Upper lobe of left lung (tissue), 6 donors: ENCODE results near the gene HEG1. TPM values are rescaled to one million over a fixed set of nuclear protein-coding genes. Genes with fewer than 3 reads are reported as not detected.

Source experiments
- ATAC-seq, 2 donors: fragments of 200-7000 bp; cut with Tn5 transposase; one replicate each; pipeline ENCODE4 v1.9.1; 2022; ENCODE audit warnings: mild to moderate bottlenecking in 2 of 2, moderate library complexity in 2 of 2; ENCODE audit not compliant: low FRiP score in 2 of 2
- DNase-seq, 2 donors: peaks; one replicate each; pipeline ENCODE4 v3.0.0-alpha.2; 2019 to 2020
- H3K27ac ChIP-seq, 4 donors: fragments of 200-600 bp; sonication (generic); one replicate each; pipeline ENCODE4 v1.5.1; 2016 to 2019
- H3K27me3 ChIP-seq, 4 donors: fragments of 200-600 bp; sonication (generic); one replicate each; pipeline ENCODE4 v1.5.1; 2017 to 2019
- H3K36me3 ChIP-seq, 4 donors: fragments of 200-600 bp; sonication (generic); one replicate each; pipeline ENCODE4 v1.5.1; 2016 to 2019
- H3K4me1 ChIP-seq, 4 donors: fragments of 200-600 bp; sonication (generic); one replicate each; pipeline ENCODE4 v1.5.1; 2018 to 2019
- H3K4me3 ChIP-seq, 4 donors: fragments of 200-600 bp; sonication (generic); one replicate each; pipeline ENCODE4 v1.5.1; 2017 to 2019; ENCODE audit warnings: mild to moderate bottlenecking in 2 of 4, moderate library complexity in 1 of 4
- H3K9me3 ChIP-seq, 4 donors: fragments of 200-600 bp; sonication (generic); one replicate each; pipeline ENCODE4 v1.5.1; 2018 to 2019
- CTCF ChIP-seq, 6 experiments: fragments of 450-650 bp in 4 of 6; fragments of 200-600 bp in 2 of 6; sonication (generic) in 2 of 6; IDR thresholded peaks; one replicate each; pipeline ENCODE4 v1.5.1; 2016 to 2019; ENCODE audit warnings: antibody characterized with exemption in 6 of 6
- EP300 ChIP-seq, 4 donors: sonication (generic); formaldehyde crosslinking; IDR thresholded peaks; one replicate each; pipeline ENCODE4 v1.5.1; 2017; ENCODE audit warnings: antibody characterized with exemption in 4 of 4, control low read depth in 2 of 4
- POLR2A ChIP-seq, 4 donors: fragments of 450-650 bp; IDR thresholded peaks; one replicate each; pipeline ENCODE4 v1.5.1; 2016 to 2017; ENCODE audit warnings: antibody characterized with exemption in 4 of 4, mild to moderate bottlenecking in 2 of 4
- POLR2AphosphoS5 ChIP-seq, 2 donors: sonication (generic); formaldehyde crosslinking; IDR thresholded peaks; one replicate each; pipeline ENCODE4 v1.5.1; 2017; ENCODE audit warnings: antibody characterized with exemption in 2 of 2
- WGBS, 2 donors: methylation state at CpG; one replicate each; pipeline ENCODE4 v1.1.5; 2017 to 2018; 5-methylcytosine and 5-hydroxymethylcytosine counted together
- total RNA-seq, 6 donors: library from RNA; depleted of rRNA in 4 of 6; stranded (reverse); fragments of >200 nt in 4 of 6; gene quantifications; one replicate each; pipeline versions ENCODE4 v1.1.0 to v1.2.1, GENCODE V29; 2016 to 2021
- donor health status: DM: no; HTN: no; CAD: no; lungs with moderate emphysema.
- donor health status: DM: no; HTN: yes; CAD: no; lungs with severe emphysema.

The HEG1 gene
- total RNA-seq = 100 to 1,000 TPM in 3 of 6 donors, 10 to 100 TPM in 3; 45.1 to 168 (median 100) TPM

- H3K4me3 ChIP-seq = peak within 1 kb of the TSS; percentile 57 to 82 (median 80)
- peaks cover 36 to 60% (median 53%) of the 10 kb centered on the region in 4 donors for H3K4me1 ChIP-seq
Measured at GRCh38 chr3:125055913-125056745, at the start of gene HEG1. Gene HEG1 (minus strand): TSS chr3:125055997. CDS start chr3:125055890, 107 bp downstream.

GRCh38 chr3:125105116-125105515 lies 49.3 kb upstream of the HEG1 start:
- TF ChIP-seq EP300 (IDR thresholded peaks at IDR 0.05) (no peak), POLR2A (IDR thresholded peaks at IDR 0.05) (no peak), CTCF (IDR thresholded peaks at IDR 0.05) (no peak), POLR2AphosphoS5 (IDR thresholded peaks at IDR 0.05) (no peak)
- H3K27me3 ChIP-seq = no peaks in the 10 kb centered on the region
- H3K4me1 ChIP-seq = no peaks in the 10 kb centered on the region
- ATAC-seq (no peak), DNase-seq (no peak)
- H3K36me3 ChIP-seq = no peaks in the 10 kb centered on the region
- H3K9me3 ChIP-seq = no peaks in the 10 kb centered on the region
- 71 to 85% methylated on average over 1 of the region's 1 CpG for WGBS, 2 donors
- H3K4me3 ChIP-seq = no peak overlapping the region
- no peak overlapping the region for H3K27ac ChIP-seq

More at GRCh38 chr3:125055913-125056745, at the start of gene HEG1:
- TF ChIP-seq POLR2A (IDR thresholded peaks at IDR 0.05) = peak in 3 of 4 donors; percentile 51 to 70 (median 56)
- TF ChIP-seq CTCF (IDR thresholded peaks at IDR 0.05) = no peak
- TF ChIP-seq EP300 (IDR thresholded peaks at IDR 0.05) = no peak
- peak; percentile 47 to 69 for TF ChIP-seq POLR2AphosphoS5 (IDR thresholded peaks at IDR 0.05)
- Histone ChIP-seq H3K27me3 (no peaks in the 10 kb centered on the region), H3K36me3 (no peaks in the 10 kb centered on the region), H3K27ac (peak within 1 kb of the TSS; percentile 70 to 94 (median 89)), H3K9me3 (no peaks in the 10 kb centered on the region)
- ATAC-seq (peak; percentile 88 to 92), DNase-seq (peak; percentile 89 to 97)
- 4 to 11% methylated on average over 12 to 31 of the region's 67 CpGs for WGBS, 2 donors

- no peak overlapping the region for H3K4me3 ChIP-seq
Measured at GRCh38 chr3:125104639-125105038, 48.8 kb upstream of the HEG1 start.

GRCh38 chr3:125103406-125103805 lies 47.6 kb upstream of the HEG1 start:
- DNase-seq = no peak
- Histone ChIP-seq H3K9me3 (no peaks in the 10 kb centered on the region), H3K4me1 (no peaks in the 10 kb centered on the region), H3K27me3 (no peaks in the 10 kb centered on the region), H3K36me3 (no peaks in the 10 kb centered on the region), H3K4me3 (no peak overlapping the region), H3K27ac (no peak overlapping the region)
- 89 to 100% methylated on average over 1 of the region's 1 CpG for WGBS, 2 donors
- no peak for TF ChIP-seq EP300 (IDR thresholded peaks at IDR 0.05)
- no peak for ATAC-seq

More at GRCh38 chr3:125104639-125105038, 48.8 kb upstream of the HEG1 start:
- Histone ChIP-seq H3K4me1 (no peaks in the 10 kb centered on the region), H3K27me3 (no peaks in the 10 kb centered on the region), H3K36me3 (no peaks in the 10 kb centered on the region), H3K9me3 (no peaks in the 10 kb centered on the region), H3K27ac (no peak overlapping the region)
- no peak for DNase-seq
- 96 to 100% methylated on average over 1 of the region's 1 CpG for WGBS, 2 donors
- no peak for ATAC-seq
- TF ChIP-seq CTCF (IDR thresholded peaks at IDR 0.05) = no peak
- TF ChIP-seq EP300 (IDR thresholded peaks at IDR 0.05) = no peak
- no peak for TF ChIP-seq POLR2AphosphoS5 (IDR thresholded peaks at IDR 0.05)
- no peak for TF ChIP-seq POLR2A (IDR thresholded peaks at IDR 0.05)

- ATAC-seq (no peak), DNase-seq (no peak)
- whole genome bisulfite sequencing, 2 donors = 77 to 83% methylated on average over 6 of the region's 6 CpGs
- Histone ChIP-seq H3K4me3 (no peak overlapping the region), H3K4me1 (no peaks in the 10 kb centered on the region), H3K9me3 (no peaks in the 10 kb centered on the region), H3K27ac (no peak overlapping the region), H3K36me3 (no peaks in the 10 kb centered on the region), H3K27me3 (no peaks in the 10 kb centered on the region)
- TF ChIP-seq POLR2AphosphoS5 (IDR thresholded peaks at IDR 0.05) = no peak
Measured at GRCh38 chr3:125102470-125102869, 46.7 kb upstream of the HEG1 start.
